Urothelium cell line (cell line): ENCODE data around the gene OR5T1.

Experiments
- DNase-seq: peaks from one replicate; pipeline ENCODE4 v3.0.0; 2011; ENCODE audit warnings: low spot score, mixed read lengths
- FAIRE-seq: peaks from 2 replicates; lab custom pipeline; 2011; peaks lifted over from hg19 to GRCh38; lab: Jason Lieb, UNC

The OR5T1 gene

DNA sequence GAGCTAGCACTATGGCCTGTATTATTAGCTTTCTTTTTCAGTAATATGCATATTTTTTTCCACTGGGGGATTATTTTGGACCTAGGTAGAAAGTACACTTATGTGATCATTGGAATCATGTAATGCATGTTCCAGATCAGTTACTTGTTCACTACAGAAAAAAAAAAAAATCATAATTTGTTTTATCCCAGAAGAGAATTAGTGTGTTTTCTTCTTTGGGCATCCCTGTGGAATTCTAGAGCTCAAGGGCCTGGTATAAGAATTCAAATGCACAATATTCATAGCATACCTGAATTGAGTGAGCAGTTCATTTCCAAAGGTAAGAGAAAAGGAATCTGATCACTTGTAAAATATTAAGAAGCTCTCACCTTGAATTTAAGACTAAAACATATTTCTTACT lies at the start of gene OR5T1:
Gene OR5T1 (plus strand): TSS at position 301 of the 400 bp plus-strand sequence. CDS start 1,485 bp downstream, outside the sequence.
- DNase-seq, result no peak

DNA sequence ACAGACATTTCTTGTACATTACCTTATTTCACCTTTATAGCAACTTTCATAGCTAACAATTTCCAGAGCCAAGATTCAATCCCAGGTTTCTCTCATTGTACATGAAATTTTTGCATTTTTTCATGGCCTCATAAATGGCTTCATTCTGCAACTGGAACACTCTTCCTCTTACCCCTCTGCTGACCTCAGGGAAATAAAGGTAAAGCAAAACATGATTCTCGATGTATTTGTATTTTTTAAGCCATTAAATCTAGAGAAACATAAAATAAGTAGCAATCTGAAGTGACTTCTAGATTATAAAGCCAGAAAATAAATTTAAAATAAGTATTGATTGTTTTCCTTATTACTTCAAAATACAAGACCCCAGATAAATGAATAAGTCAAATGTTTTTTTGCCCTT lies 39.8 kb upstream of the OR5T1 start, which contains the start of gene OR5T2:
Gene OR5T2 (minus strand): TSS at position 101 of the 400 bp plus-strand sequence. CDS start 1,193 bp downstream, outside the sequence.
- FAIRE-seq, result no peak
- DNase-seq, result no peak

More for the DNA sequence above, at the start of gene OR5T1:
- no peak for FAIRE-seq

DNA sequence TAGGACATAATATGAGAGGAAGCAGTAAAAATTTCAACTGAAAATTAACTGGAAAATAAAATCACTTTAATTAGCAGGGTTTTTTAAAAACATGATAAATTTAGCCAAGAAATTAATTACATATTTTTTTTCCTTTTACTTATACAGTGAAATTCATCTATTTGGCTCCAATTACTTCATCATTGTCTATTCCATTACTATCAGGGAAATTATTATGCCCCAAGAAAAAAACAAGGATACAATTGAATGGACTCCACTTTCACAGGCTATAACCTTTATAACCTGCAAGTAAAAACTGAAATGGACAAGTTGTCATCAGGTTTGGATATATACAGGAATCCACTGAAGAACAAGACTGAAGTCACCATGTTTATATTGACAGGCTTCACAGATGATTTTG lies 22.0 kb upstream of the OR5T1 start, which contains the start of gene OR5T3:
Gene OR5T3 (plus strand): TSS at position 301 of the 400 bp plus-strand sequence. CDS start 0 bp downstream, at position 301.
- FAIRE-seq (no peak), DNase-seq (no peak)

DNA sequence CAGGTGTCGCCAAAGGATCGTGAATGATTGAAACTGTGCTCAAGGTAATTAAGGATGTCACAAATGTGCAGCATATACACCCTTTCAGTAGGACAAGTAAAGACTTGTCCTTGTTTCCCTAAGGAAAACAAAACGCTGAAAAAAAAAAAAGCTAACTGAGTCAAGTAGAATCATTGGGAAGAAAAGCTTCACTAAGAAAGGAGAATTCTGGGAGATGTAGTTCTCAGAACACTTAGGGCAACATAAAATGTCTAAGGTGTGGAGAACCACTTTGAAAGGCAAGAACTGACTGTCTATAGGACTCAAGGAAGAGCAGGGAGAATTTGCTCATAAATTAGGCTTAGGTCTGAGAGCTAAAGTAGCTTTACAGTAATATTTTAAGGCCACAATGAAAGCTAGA lies 2.9 kb upstream of the OR5T1 start:
- FAIRE-seq (no peak), DNase-seq (no peak)

DNA sequence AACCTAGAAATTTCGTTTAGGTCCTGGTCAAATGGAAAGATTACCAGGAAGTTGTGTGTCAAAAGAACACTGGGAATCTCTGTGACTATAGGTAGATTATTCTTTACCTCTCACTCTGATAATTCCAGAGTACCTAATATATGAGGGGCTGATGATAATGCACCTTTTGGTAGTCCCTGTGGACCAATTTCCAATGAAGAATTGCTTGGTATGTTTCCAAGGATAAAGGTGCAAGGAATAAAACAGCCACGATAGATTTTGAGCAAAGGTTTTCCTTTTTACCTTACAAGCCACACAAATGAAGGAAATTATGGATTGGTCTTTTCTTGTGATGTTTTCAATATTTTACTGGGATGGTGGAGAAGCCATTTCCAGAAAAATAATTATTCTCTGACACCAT lies 18.2 kb downstream of the OR5T1 start, which contains the start of gene OR8H1:
Gene OR8H1 (minus strand): TSS at position 101 of the 400 bp plus-strand sequence. CDS start 1,192 bp downstream, outside the sequence.
- DNase-seq, result no peak
- no peak for FAIRE-seq

DNA sequence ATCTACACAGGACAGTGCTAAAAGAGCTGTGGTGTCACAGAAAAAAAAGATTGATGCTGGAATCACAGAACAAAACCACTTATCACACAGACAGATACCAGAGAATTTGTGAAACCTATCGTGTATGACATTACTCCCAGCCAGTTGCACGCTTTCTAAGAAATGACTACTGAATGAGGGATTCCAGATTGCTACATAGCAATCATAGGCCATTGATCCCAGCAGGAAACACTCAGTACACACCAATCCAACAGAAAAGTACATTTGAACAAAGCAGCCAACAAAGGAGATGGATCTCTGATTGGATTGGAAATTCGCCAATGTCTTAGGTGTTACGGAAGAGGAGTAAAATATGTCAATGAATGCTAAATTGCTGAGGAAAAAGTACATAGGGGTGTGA lies 22.9 kb downstream of the OR5T1 start:
- DNase-seq, result no peak
- no peak for FAIRE-seq

DNA sequence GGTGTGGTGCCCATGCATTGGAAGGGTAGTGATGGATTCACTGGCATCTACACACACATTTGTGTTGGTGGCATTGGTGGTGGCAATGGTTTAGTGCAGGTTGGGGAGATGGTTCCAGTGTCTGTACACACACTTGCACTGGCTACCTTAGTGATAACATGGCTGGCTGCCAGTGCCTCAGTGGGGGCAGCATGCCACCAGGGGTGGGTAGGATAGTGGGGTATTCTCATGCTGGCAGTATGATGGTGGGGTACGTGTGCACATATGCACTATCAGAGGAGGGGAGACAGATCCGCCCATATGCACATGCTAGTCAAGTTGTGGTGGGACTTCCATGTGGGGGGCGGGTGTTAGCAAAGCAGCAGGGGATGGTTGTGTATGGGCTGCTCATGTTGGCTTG lies 33.9 kb downstream of the OR5T1 start:
- FAIRE-seq (no peak), DNase-seq (no peak)

DNA sequence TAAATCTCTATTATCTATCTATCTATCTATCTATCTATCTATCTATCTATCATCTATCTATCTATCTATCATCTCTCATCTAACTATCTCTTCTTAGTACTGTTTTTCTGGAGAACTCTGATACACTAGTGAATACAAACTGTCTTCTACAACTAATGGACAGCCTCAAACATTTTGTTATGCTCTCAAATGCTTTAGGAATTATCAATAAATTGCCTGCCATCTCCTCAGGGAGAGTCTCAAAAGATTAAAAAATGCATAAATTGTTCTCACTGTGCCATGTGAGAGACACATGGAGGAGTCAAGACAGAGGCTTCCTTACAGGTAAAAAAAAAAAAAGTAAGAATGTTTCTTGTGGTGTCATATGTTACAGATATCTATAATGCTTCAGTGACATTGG lies 40.9 kb downstream of the OR5T1 start, which contains the start of gene OR8K3:
Gene OR8K3 (plus strand): TSS at position 301 of the 400 bp plus-strand sequence. CDS start 3,163 bp downstream, outside the sequence.
- DNase-seq, result no peak

More for the DNA sequence above, 40.9 kb downstream of the OR5T1 start, which contains the start of gene OR8K3:
- no peak for FAIRE-seq
